Parathyroid adenoma (tissue), 2 donors: ENCODE measurements around the gene SMAD3.

Experiments used
- H2AFZ ChIP-seq: fragments of 300-600 bp; sonication (generic); one replicate; pipeline ENCODE4 v1.7.0; 2017; ENCODE audit warnings: antibody characterized with exemption, mild to moderate bottlenecking
- H3K27ac ChIP-seq: fragments of 300-600 bp; sonication (generic); one replicate; pipeline ENCODE4 v1.7.0; 2017
- H3K27me3 ChIP-seq: fragments of 300-600 bp; sonication (generic); one replicate; pipeline ENCODE4 v1.7.0; 2017; ENCODE audit warnings: low read length; ENCODE audit not compliant: control insufficient read depth, insufficient read depth
- H3K36me3 ChIP-seq: fragments of 300-600 bp; sonication (generic); one replicate; pipeline ENCODE4 v1.7.0; 2017; ENCODE audit warnings: low read length; ENCODE audit not compliant: control insufficient read depth, insufficient read depth
- H3K4me1 ChIP-seq: fragments of 300-600 bp; sonication (generic); one replicate; pipeline ENCODE4 v1.7.0; 2017; ENCODE audit warnings: control low read depth
- H3K4me2 ChIP-seq: fragments of 300-600 bp; sonication (generic); one replicate; pipeline ENCODE4 v1.7.0; 2017; ENCODE audit warnings: low read length
- H3K4me3 ChIP-seq: fragments of 300-600 bp; sonication (generic); one replicate; pipeline ENCODE4 v1.7.0; 2017; ENCODE audit warnings: low read depth, low read length
- H3K79me2 ChIP-seq: fragments of 300-600 bp; sonication (generic); one replicate; pipeline ENCODE4 v1.7.0; 2017; ENCODE audit warnings: control low read depth
- H3K9ac ChIP-seq: fragments of 300-600 bp; sonication (generic); one replicate; pipeline ENCODE4 v1.7.0; 2017; ENCODE audit warnings: mild to moderate bottlenecking
- H3K9me3 ChIP-seq: fragments of 300-600 bp; sonication (generic); one replicate; pipeline ENCODE4 v1.7.0; 2017; ENCODE audit warnings: low read length; ENCODE audit not compliant: control insufficient read depth
- CTCF ChIP-seq: fragments of 300-600 bp; sonication (generic); IDR thresholded peaks from one replicate; pipeline ENCODE4 v1.7.0; 2017; ENCODE audit warnings: antibody characterized with exemption, mild to moderate bottlenecking
- donor health status: primary hyperparathyroidism.

Gene SMAD3

GRCh38 chr15:67187351-67187854, 122.0 kb downstream of the SMAD3 start:
- TF ChIP-seq CTCF = no peak
- Histone ChIP-seq H2AFZ (no peak overlapping the region), H3K4me3 (no peak overlapping the region), H3K4me2 (no peak overlapping the region), H3K36me3 (no peaks in the 10 kb centered on the region), H3K9me3 (no peaks in the 10 kb centered on the region), H3K9ac (no peak overlapping the region), H3K79me2 (no peaks in the 10 kb centered on the region), H3K27me3 (no peaks in the 10 kb centered on the region), H3K27ac (no peak overlapping the region), H3K4me1 (no peaks in the 10 kb centered on the region)

- no peak for TF ChIP-seq CTCF
- Histone ChIP-seq H3K4me3 (no peak overlapping the region), H3K27ac (peak overlapping the region; percentile 32), H2AFZ (no peak overlapping the region), H3K4me2 (no peak overlapping the region), H3K9me3 (no peaks in the 10 kb centered on the region), H3K27me3 (no peaks in the 10 kb centered on the region), H3K36me3 (no peaks in the 10 kb centered on the region), H3K9ac (no peak overlapping the region), H3K79me2 (no peaks in the 10 kb centered on the region), H3K4me1 (no peaks in the 10 kb centered on the region)
These were observed 123.3 kb downstream of the SMAD3 start for GRCh38 chr15:67188551-67189218.

- Histone ChIP-seq H3K36me3 (no peaks in the 10 kb centered on the region), H3K4me3 (no peak overlapping the region), H3K27ac (peak overlapping the region; percentile 32), H2AFZ (no peak overlapping the region), H3K4me2 (no peak overlapping the region), H3K9ac (no peak overlapping the region), H3K79me2 (no peaks in the 10 kb centered on the region), H3K27me3 (no peaks in the 10 kb centered on the region), H3K9me3 (no peaks in the 10 kb centered on the region), H3K4me1 (no peaks in the 10 kb centered on the region)
- no peak for TF ChIP-seq CTCF
These were observed 124.1 kb downstream of the SMAD3 start for GRCh38 chr15:67189326-67190051.

- Histone ChIP-seq H3K79me2 (no peaks in the 10 kb centered on the region), H3K4me1 (no peaks in the 10 kb centered on the region), H2AFZ (no peak overlapping the region), H3K27ac (no peak overlapping the region), H3K4me2 (no peak overlapping the region), H3K27me3 (no peaks in the 10 kb centered on the region), H3K36me3 (no peaks in the 10 kb centered on the region), H3K9ac (no peak overlapping the region), H3K4me3 (no peak overlapping the region), H3K9me3 (no peaks in the 10 kb centered on the region)
- TF ChIP-seq CTCF = no peak
These were observed 124.9 kb downstream of the SMAD3 start for GRCh38 chr15:67190326-67190725.
